Left lung (tissue), 10 donors: ENCODE results near the gene ZFC3H1. TPM values are rescaled to one million over a fixed set of nuclear protein-coding genes. Genes with fewer than 3 reads are reported as not detected.

Source experiments
- ATAC-seq: fragments of 200-7000 bp; cut with Tn5 transposase; one replicate; pipeline ENCODE4 v1.9.1; 2020; ENCODE audit warnings: moderate library complexity
- DNase-seq, 4 donors: peaks; one replicate each; pipeline ENCODE4 v3.0.0-alpha.2; 2013 to 2020
- H3K27ac ChIP-seq, 2 donors: fragments of 200-600 bp; sonication (generic) in 1 of 2; one replicate each; pipeline versions ENCODE4 v1.5.0 to v1.8.0; 2020 to 2021
- H3K27me3 ChIP-seq, 2 donors: fragments of 200-600 bp; sonication (generic) in 1 of 2; one replicate each; pipeline versions ENCODE4 v1.5.0 to v1.8.0; 2020 to 2021
- H3K36me3 ChIP-seq, 2 donors: fragments of 200-600 bp; sonication (generic) in 1 of 2; one replicate each; pipeline versions ENCODE4 v1.5.0 to v1.8.0; 2020 to 2021
- H3K4me1 ChIP-seq, 2 donors: fragments of 200-600 bp; one replicate each; pipeline ENCODE4 v1.8.0; 2021
- H3K4me3 ChIP-seq, 2 donors: fragments of 200-600 bp; sonication (generic) in 1 of 2; one replicate each; pipeline versions ENCODE4 v1.5.0 to v1.8.0; 2020 to 2021; ENCODE audit warnings: mild to moderate bottlenecking in 1 of 2
- H3K9me3 ChIP-seq, 2 donors: fragments of 200-600 bp; sonication (generic) in 1 of 2; one replicate each; pipeline versions ENCODE4 v1.5.0 to v1.8.0; 2020 to 2021
- CTCF ChIP-seq, 2 donors: fragments of 200-600 bp; sonication (generic) in 1 of 2; IDR thresholded peaks; one replicate each; pipeline versions ENCODE4 v1.5.0 to v1.8.0; 2021; ENCODE audit warnings: antibody characterized with exemption in 2 of 2
- intact Hi-C, 2 donors: fragments of 100-400 bp; cut with DNase I; formaldehyde crosslinking; loops; one replicate each; pipeline versions ENCODE4 v1.11.2 to v1.14.2; 2022
- polyA plus RNA-seq, 6 donors: library from polyadenylated mRNA; unstranded; fragments of 120-200 nt; gene quantifications; one replicate each; pipeline ENCODE4 v1.2.1, GENCODE V29; 2013; ENCODE audit not compliant: insufficient read length in 6 of 6
- total RNA-seq, 2 donors: library from RNA; stranded (reverse); fragmentation: NEBNext Ultra II Directional; extraction: Animal tissue kit (Norgen Biotek cat#: 25700); gene quantifications; one replicate each; pipeline ENCODE4 v1.2.1, GENCODE V29; 2021
- donor health status: DM: no; HTN: yes; CAD: no.
- donor health status: DM: no; HTN: no; CAD: no.

ZFC3H1 gene
- total and polyA plus RNA-seq, 8 donors, result 40.7 to 95.6 (median 71.0) TPM

- DNase-seq (no peak), ATAC-seq (no peak)
- intact Hi-C loops, result no loop called here
- H3K27ac ChIP-seq, result no peak overlapping the region
- H3K4me1 ChIP-seq, result peaks cover 7 to 12% of the 10 kb centered on the region in 2 donors
- TF ChIP-seq CTCF (IDR thresholded peaks at IDR 0.05), result no peak
- no peak overlapping the region for H3K4me3 ChIP-seq
- no peaks in the 10 kb centered on the region for H3K36me3 ChIP-seq
- H3K27me3 ChIP-seq, result no peaks in the 10 kb centered on the region
- no peaks in the 10 kb centered on the region for H3K9me3 ChIP-seq
These were observed 18.8 kb upstream of the ZFC3H1 start for GRCh38 chr12:71682466-71682865.

DNA sequence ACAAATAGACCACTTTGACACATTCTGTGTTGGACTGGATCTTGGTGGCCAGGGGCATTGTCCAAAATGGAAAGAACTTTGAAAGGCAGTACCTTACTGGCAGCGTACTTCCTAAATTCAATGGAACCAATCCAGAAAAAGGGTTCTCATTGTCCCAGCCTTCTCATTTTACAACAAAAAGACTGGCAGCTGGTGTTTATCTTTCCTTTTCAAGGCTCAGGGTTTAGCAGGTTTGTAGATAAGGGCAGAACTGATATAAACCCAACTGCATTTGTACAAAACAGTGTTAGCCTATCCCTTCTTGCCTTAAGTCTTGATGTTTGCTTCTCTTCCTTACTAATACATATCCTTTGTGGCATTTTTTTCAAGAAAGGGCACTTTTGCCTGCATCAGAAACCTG is 8.2 kb upstream of the ZFC3H1 start:
- H3K9me3 ChIP-seq, result no peaks in the 10 kb centered on the region
- intact Hi-C loops, result no loop called here
- no peak for ATAC-seq
- no peak for TF ChIP-seq CTCF (IDR thresholded peaks at IDR 0.05)
- no peak overlapping the region for H3K27ac ChIP-seq
- H3K4me3 ChIP-seq, result no peak overlapping the region
- DNase-seq, result no peak
- H3K4me1 ChIP-seq, result no peaks in the 10 kb centered on the region
- no peaks in the 10 kb centered on the region for H3K36me3 ChIP-seq
- no peaks in the 10 kb centered on the region for H3K27me3 ChIP-seq

GRCh38 chr12:71671311-71671710 is 7.7 kb upstream of the ZFC3H1 start:
- TF ChIP-seq CTCF (IDR thresholded peaks at IDR 0.05), result no peak
- intact Hi-C loops, result no loop called here
- Histone ChIP-seq H3K4me1 (peaks cover 0 to under 1% of the 10 kb centered on the region in 2 donors), H3K27ac (no peak overlapping the region), H3K9me3 (no peaks in the 10 kb centered on the region), H3K4me3 (no peak overlapping the region), H3K27me3 (no peaks in the 10 kb centered on the region), H3K36me3 (no peaks in the 10 kb centered on the region)
- DNase-seq (no peak), ATAC-seq (no peak)

GRCh38 chr12:71666259-71666658 is 2.6 kb upstream of the ZFC3H1 start:
- no peaks in the 10 kb centered on the region for H3K36me3 ChIP-seq
- no peak overlapping the region for H3K27ac ChIP-seq
- H3K27me3 ChIP-seq, result no peaks in the 10 kb centered on the region
- no peak for ATAC-seq
- H3K9me3 ChIP-seq, result no peaks in the 10 kb centered on the region
- TF ChIP-seq CTCF (IDR thresholded peaks at IDR 0.05), result no peak
- H3K4me3 ChIP-seq, result no peak overlapping the region
- H3K4me1 ChIP-seq, result peaks cover 4 to 27% of the 10 kb centered on the region in 2 donors
- no peak for DNase-seq
- intact Hi-C loops, result no loop called here

GRCh38 chr12:71665090-71665463 is 1.4 kb upstream of the ZFC3H1 start:
- DNase-seq (peak in 1 of 4 donors; percentile 20), ATAC-seq (no peak)
- Histone ChIP-seq H3K27me3 (no peaks in the 10 kb centered on the region), H3K36me3 (peaks cover 0 to under 1% of the 10 kb centered on the region in 2 donors), H3K4me3 (peak overlapping the region; percentile 73 to 95), H3K4me1 (peaks cover 11 to 38% of the 10 kb centered on the region in 2 donors), H3K9me3 (no peaks in the 10 kb centered on the region), H3K27ac (peak overlapping the region; percentile 98 to 99)
- intact Hi-C loops, result no loop called here
- no peak for TF ChIP-seq CTCF (IDR thresholded peaks at IDR 0.05)
